GM12878 (cell line): ENCODE results near the gene TMPRSS13. TPM values are rescaled to one million over a fixed set of nuclear protein-coding genes. Genes with fewer than 3 reads are reported as not detected.

Experiments used
- CHD4 ChIP-seq: fragments of 200-600 bp; sonication (generic); IDR thresholded peaks from 2 replicates; pipeline ENCODE4 v1.6.1; 2016; ENCODE audit warnings: mild to moderate bottlenecking
- CTCF ChIP-seq, 3 experiments: IDR thresholded peaks in 2 of 3; conservative IDR thresholded peaks in 1 of 3; 2 replicates each; pipeline ENCODE4 v1.5.1; 2011; ENCODE audit warnings: low read depth in 3 of 3, low read length in 3 of 3, mild to moderate bottlenecking in 3 of 3, control low read depth in 2 of 3, moderate library complexity in 2 of 3, inconsistent platforms in 1 of 3, mixed read lengths in 1 of 3; ENCODE audit not compliant: control insufficient read depth in 2 of 3, insufficient read depth in 1 of 3; ENCODE audit errors: extremely low read depth in 1 of 3
- IRF4 ChIP-seq: IDR thresholded peaks from 2 replicates; pipeline ENCODE4 v1.6.1; 2011; ENCODE audit warnings: low read depth, low read length
- LARP7 ChIP-seq: fragments of 450-650 bp; IDR thresholded peaks from 2 replicates; pipeline ENCODE4 v1.6.1; 2017; ENCODE audit warnings: mild to moderate bottlenecking
- MTA2 ChIP-seq: fragments of 450-650 bp; IDR thresholded peaks from 2 replicates; pipeline ENCODE4 v1.6.1; 2016; ENCODE audit warnings: low read depth, mild to moderate bottlenecking, moderate library complexity
- POU2F2 ChIP-seq: IDR thresholded peaks from 3 replicates; pipeline ENCODE4 v1.6.1; 2011; ENCODE audit warnings: low read depth, mild to moderate bottlenecking, low read length, borderline replicate concordance
- ZBTB11 ChIP-seq: fragments of 450-650 bp; formaldehyde crosslinking; IDR thresholded peaks from 2 replicates; pipeline ENCODE4 v1.5.0; 2022; ENCODE audit warnings: mild to moderate bottlenecking, missing genetic modification characterization
- ZNF592 ChIP-seq: fragments of 450-650 bp; IDR thresholded peaks from 2 replicates; pipeline ENCODE4 v1.6.1; 2017; ENCODE audit warnings: mild to moderate bottlenecking, moderate library complexity
- polyA plus RNA-seq, 11 experiments: library from polyadenylated mRNA; depleted of rRNA in 4 of 11; unstranded in 6 of 11; stranded (reverse) in 5 of 11; fragments of >200 nt; fragmentation: Nextera tagmentation in 4 of 11; fragmentation: Illumina TruSeq in 1 of 11; extraction: Ambion mirVana in 4 of 11; extraction: Trizol in 1 of 11; gene quantifications; 1 replicate in 1 of 11; 2 replicates in 10 of 11; pipeline versions ENCODE4 v1.2.1 to v1.2.3, GENCODE V29; 2011 to 2016; ENCODE audit warnings: inconsistent platforms in 2 of 11, missing spikeins in 2 of 11, low read depth in 1 of 11
- total RNA-seq, 4 experiments: library from RNA; depleted of rRNA in 3 of 4; stranded (reverse); fragments of >200 nt in 3 of 4; fragmentation: Illumina TruSeq in 1 of 4; extraction: Trizol in 1 of 4; gene quantifications; 2 replicates each; pipeline versions ENCODE4 v1.2.1 to v1.2.3, GENCODE V29; 2013 to 2021

TMPRSS13 gene
- total and polyA plus RNA-seq, 10 of the 15 experiments (the other 5 are each of a cell fraction or from before 2014, with no cell fraction given), result 0.05 to 0.50 (median 0.26) TPM; not detected in 2

- TF ChIP-seq CTCF (IDR thresholded peaks at IDR 0.05 in 2 of 3, conservative IDR thresholded peaks at IDR 0.05 in 1 of 3; ENCODE audit: control insufficient read depth in 2 of 3, extremely low read depth in 1 of 3, insufficient read depth in 1 of 3, low read depth in 3 of 3, low read length in 3 of 3) (peak; percentile 95 to 96 (median 95)), MTA2 (peak; percentile 44; the same call in 1 of the 2 replicates), POU2F2 (0 out of 3 replicates have a peak, but pooled peaks have one; percentile 41), CHD4 (no peak), ZNF592 (peak; percentile 63; the same call in 1 of the 2 replicates), ZBTB11 (CRISPR knock-in tag) (no peak), LARP7 (no peak; the same call in 1 of the 2 replicates), IRF4 (0 out of 2 replicates have a peak, but pooled peaks have one; percentile 35)
- TF ChIP-seq, all 136 proteins: peak for 24
These were observed 17.8 kb upstream of the TMPRSS13 start (continued) for GRCh38 chr11:117946842-117947526.
